ENCODE data around the gene HERC6.

DNA sequence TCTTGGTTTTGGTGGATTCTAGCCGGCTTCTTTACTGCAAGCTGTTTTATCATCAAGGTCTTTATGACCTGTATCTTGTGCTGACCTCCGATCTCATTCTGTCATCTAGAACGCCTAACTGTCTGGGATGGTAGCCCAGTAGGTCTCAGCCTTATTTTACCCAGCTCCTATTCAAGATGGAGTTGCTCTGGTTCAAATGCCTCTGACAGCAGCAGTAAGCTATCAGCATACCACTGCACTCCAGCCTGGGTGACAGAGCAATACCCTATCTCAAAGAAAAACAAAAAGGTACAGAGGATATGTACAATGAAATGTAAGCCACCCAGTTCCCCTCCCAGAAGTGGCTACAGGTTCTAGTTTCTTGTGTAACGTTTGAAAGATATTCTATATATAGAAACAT lies 36.1 kb downstream of the HERC6 start:
- TF ChIP-seq CEBPB (IDR thresholded peaks at IDR 0.05) (no peak), YY1 (IDR thresholded peaks at IDR 0.05; ENCODE audit: low read depth) (no peak), EP300 (IDR thresholded peaks at IDR 0.05; ENCODE audit: borderline replicate concordance) (no peak), FOXM1 (IDR thresholded peaks at IDR 0.05; ENCODE audit: borderline replicate concordance, low read depth) (no peak), EGR1 (IDR thresholded peaks at IDR 0.05) (no peak), CREB1 (IDR thresholded peaks at IDR 0.05; ENCODE audit: low read depth) (no peak), NFIC (IDR thresholded peaks at IDR 0.05) (no peak), ZBTB7A (IDR thresholded peaks at IDR 0.05; ENCODE audit: low read depth) (no peak), TAF1 (IDR thresholded peaks at IDR 0.05; ENCODE audit: low read depth) (no peak), TEAD4 (IDR thresholded peaks at IDR 0.05) (no peak), TCF12 (IDR thresholded peaks at IDR 0.05; ENCODE audit: low read depth) (no peak)
- TF ChIP-seq, protein P1, sequence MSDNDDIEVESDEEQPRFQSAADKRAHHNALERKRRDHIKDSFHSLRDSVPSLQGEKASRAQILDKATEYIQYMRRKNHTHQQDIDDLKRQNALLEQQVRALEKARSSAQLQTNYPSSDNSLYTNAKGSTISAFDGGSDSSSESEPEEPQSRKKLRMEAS (IDR thresholded peaks at IDR 0.05), result no peak
- TF ChIP-seq, protein P2, sequence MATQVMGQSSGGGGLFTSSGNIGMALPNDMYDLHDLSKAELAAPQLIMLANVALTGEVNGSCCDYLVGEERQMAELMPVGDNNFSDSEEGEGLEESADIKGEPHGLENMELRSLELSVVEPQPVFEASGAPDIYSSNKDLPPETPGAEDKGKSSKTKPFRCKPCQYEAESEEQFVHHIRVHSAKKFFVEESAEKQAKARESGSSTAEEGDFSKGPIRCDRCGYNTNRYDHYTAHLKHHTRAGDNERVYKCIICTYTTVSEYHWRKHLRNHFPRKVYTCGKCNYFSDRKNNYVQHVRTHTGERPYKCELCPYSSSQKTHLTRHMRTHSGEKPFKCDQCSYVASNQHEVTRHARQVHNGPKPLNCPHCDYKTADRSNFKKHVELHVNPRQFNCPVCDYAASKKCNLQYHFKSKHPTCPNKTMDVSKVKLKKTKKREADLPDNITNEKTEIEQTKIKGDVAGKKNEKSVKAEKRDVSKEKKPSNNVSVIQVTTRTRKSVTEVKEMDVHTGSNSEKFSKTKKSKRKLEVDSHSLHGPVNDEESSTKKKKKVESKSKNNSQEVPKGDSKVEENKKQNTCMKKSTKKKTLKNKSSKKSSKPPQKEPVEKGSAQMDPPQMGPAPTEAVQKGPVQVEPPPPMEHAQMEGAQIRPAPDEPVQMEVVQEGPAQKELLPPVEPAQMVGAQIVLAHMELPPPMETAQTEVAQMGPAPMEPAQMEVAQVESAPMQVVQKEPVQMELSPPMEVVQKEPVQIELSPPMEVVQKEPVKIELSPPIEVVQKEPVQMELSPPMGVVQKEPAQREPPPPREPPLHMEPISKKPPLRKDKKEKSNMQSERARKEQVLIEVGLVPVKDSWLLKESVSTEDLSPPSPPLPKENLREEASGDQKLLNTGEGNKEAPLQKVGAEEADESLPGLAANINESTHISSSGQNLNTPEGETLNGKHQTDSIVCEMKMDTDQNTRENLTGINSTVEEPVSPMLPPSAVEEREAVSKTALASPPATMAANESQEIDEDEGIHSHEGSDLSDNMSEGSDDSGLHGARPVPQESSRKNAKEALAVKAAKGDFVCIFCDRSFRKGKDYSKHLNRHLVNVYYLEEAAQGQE (IDR thresholded peaks at IDR 0.05; ENCODE audit: low read depth), result no peak
- TF ChIP-seq, protein P3, sequence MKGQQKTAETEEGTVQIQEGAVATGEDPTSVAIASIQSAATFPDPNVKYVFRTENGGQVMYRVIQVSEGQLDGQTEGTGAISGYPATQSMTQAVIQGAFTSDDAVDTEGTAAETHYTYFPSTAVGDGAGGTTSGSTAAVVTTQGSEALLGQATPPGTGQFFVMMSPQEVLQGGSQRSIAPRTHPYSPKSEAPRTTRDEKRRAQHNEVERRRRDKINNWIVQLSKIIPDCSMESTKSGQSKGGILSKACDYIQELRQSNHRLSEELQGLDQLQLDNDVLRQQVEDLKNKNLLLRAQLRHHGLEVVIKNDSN (IDR thresholded peaks at IDR 0.05), result no peak
